K562 (cell line): Measurements from ENCODE around the gene ITGA7. TPM values are rescaled to one million over a fixed set of nuclear protein-coding genes. Genes with fewer than 3 reads are reported as not detected.

Experiments
- BCOR ChIP-seq: fragments of 450-650 bp; IDR thresholded peaks from 2 replicates; pipeline ENCODE4 v1.6.1; 2016
- EP400 ChIP-seq: fragments of 450-650 bp; IDR thresholded peaks from 2 replicates; pipeline ENCODE4 v1.6.1; 2017; ENCODE audit warnings: antibody characterized with exemption, mild to moderate bottlenecking, moderate library complexity
- FOXJ2 ChIP-seq: fragments of 200-800 bp; sonication (Bioruptor generic); IDR thresholded peaks from 2 replicates; pipeline ENCODE4 v1.6.1; 2016; ENCODE audit warnings: missing genetic modification characterization, missing compliant biosample characterization
- HNRNPH1 ChIP-seq: fragments of 200-400 bp; formaldehyde crosslinking; optimal IDR thresholded peaks from 2 replicates; pipeline ENCODE3; 2017; ENCODE audit warnings: low read depth, mild to moderate bottlenecking, low read length, moderate library complexity
- KLF6 ChIP-seq: fragments of 250-450 bp; sonication (Bioruptor Pico); IDR thresholded peaks from 2 replicates; pipeline ENCODE4 v1.4.0; 2020; ENCODE audit warnings: mild to moderate bottlenecking, moderate library complexity, borderline replicate concordance
- PHB ChIP-seq: fragments of 250-450 bp; sonication (Bioruptor Pico); IDR thresholded peaks from 2 replicates; pipeline ENCODE4 v1.5.0; 2021
- PKNOX1 ChIP-seq: fragments of 450-650 bp; IDR thresholded peaks from 2 replicates; pipeline ENCODE4 v1.6.1; 2016
- RAD21 ChIP-seq, 2 experiments: fragments of 250-450 bp in 1 of 2; fragments of 450-650 bp in 1 of 2; sonication (Bioruptor Pico) in 1 of 2; formaldehyde crosslinking in 1 of 2; IDR thresholded peaks in 1 of 2; conservative IDR thresholded peaks in 1 of 2; 2 replicates each; pipeline versions ENCODE4 v1.4.0 to v1.8.0; 2020 to 2022; ENCODE audit warnings: mild to moderate bottlenecking in 2 of 2, moderate library complexity in 1 of 2
- RAD51 ChIP-seq: fragments of 450-650 bp; IDR thresholded peaks from 2 replicates; pipeline ENCODE4 v1.7.1; 2016; ENCODE audit warnings: low read depth, mild to moderate bottlenecking, borderline replicate concordance
- RFX1 ChIP-seq: fragments of 450-650 bp; IDR thresholded peaks from 2 replicates; pipeline ENCODE4 v1.6.1; 2016; ENCODE audit warnings: mild to moderate bottlenecking, moderate library complexity
- RNF219 ChIP-seq: fragments of 250-450 bp; sonication (Bioruptor Pico); IDR thresholded peaks from 2 replicates; pipeline ENCODE4 v1.5.0; 2022; ENCODE audit warnings: mild to moderate bottlenecking
- SREBF2 ChIP-seq: sonication (generic); formaldehyde crosslinking; IDR thresholded peaks from 2 replicates; pipeline ENCODE4 v1.4.0; 2020; ENCODE audit warnings: mild to moderate bottlenecking, missing genetic modification reagents
- TARDBP ChIP-seq: fragments of 450-650 bp; IDR thresholded peaks from 2 replicates; pipeline ENCODE4 v1.6.1; 2016
- TOE1 ChIP-seq, 2 experiments: fragments of 450-650 bp in 1 of 2; sonication (generic) in 1 of 2; formaldehyde crosslinking in 1 of 2; IDR thresholded peaks; 2 replicates each; pipeline versions ENCODE4 v1.7.1 to v1.8.0; 2016 to 2022; ENCODE audit warnings: borderline replicate concordance in 2 of 2, mild to moderate bottlenecking in 2 of 2, antibody characterized with exemption in 1 of 2, inconsistent platforms in 1 of 2, low read depth in 1 of 2, missing genetic modification reagents in 1 of 2, moderate library complexity in 1 of 2
- ZBTB49 ChIP-seq: sonication (generic); formaldehyde crosslinking; IDR thresholded peaks from 2 replicates; pipeline ENCODE4 v1.8.0; 2022; ENCODE audit warnings: missing genetic modification reagents, mild to moderate bottlenecking, borderline replicate concordance
- ZNF324 ChIP-seq: fragments of 250-450 bp; sonication (Bioruptor Pico); IDR thresholded peaks from 2 replicates; pipeline ENCODE4 v1.4.0; 2020; ENCODE audit warnings: mild to moderate bottlenecking
- polyA plus RNA-seq, 8 experiments: library from polyadenylated mRNA; depleted of rRNA in 4 of 8; stranded (reverse) in 5 of 8; unstranded in 3 of 8; fragments of >200 nt; fragmentation: Nextera tagmentation in 2 of 8; fragmentation: Illumina TruSeq in 1 of 8; extraction: Ambion mirVana in 2 of 8; extraction: Trizol in 1 of 8; gene quantifications; 2 replicates each; pipeline versions ENCODE4 v1.2.1 to v1.2.3, GENCODE V29; 2011 to 2014; ENCODE audit warnings: inconsistent platforms in 1 of 8, missing spikeins in 1 of 8
- total RNA-seq, 7 experiments: library from RNA; depleted of rRNA in 6 of 7; stranded (reverse); fragments of >200 nt in 6 of 7; fragmentation: Illumina TruSeq in 2 of 7; extraction: Trizol in 2 of 7; gene quantifications; 2 replicates each; pipeline versions ENCODE4 v1.2.1 to v1.2.3, GENCODE V29; 2011 to 2021; ENCODE audit warnings: low replicate concordance in 1 of 7
- TF ChIP-seq, protein P1 (sequence below): sonication (generic); formaldehyde crosslinking; IDR thresholded peaks from 2 replicates; pipeline ENCODE4 v1.8.0; 2022; ENCODE audit warnings: mild to moderate bottlenecking, missing genetic modification reagents
- TF ChIP-seq, protein P2 (sequence below): fragments of 250-450 bp; sonication (Bioruptor Pico); IDR thresholded peaks from 2 replicates; pipeline ENCODE4 v1.8.0; 2022; ENCODE audit warnings: inconsistent platforms

The ITGA7 gene
- total and polyA plus RNA-seq, 9 of the 15 experiments (the other 6 are each of a cell fraction or from before 2014, with no cell fraction given), result 0.11 to 2.3 (median 0.56) TPM; not detected in 1

- peak; percentile 83 for TF ChIP-seq EP400
- TF ChIP-seq, protein P1, sequence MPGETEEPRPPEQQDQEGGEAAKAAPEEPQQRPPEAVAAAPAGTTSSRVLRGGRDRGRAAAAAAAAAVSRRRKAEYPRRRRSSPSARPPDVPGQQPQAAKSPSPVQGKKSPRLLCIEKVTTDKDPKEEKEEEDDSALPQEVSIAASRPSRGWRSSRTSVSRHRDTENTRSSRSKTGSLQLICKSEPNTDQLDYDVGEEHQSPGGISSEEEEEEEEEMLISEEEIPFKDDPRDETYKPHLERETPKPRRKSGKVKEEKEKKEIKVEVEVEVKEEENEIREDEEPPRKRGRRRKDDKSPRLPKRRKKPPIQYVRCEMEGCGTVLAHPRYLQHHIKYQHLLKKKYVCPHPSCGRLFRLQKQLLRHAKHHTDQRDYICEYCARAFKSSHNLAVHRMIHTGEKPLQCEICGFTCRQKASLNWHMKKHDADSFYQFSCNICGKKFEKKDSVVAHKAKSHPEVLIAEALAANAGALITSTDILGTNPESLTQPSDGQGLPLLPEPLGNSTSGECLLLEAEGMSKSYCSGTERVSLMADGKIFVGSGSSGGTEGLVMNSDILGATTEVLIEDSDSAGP (CRISPR knock-in tag), result no peak
- TF ChIP-seq RNF219 (CRISPR knock-in tag), result no peak
- TF ChIP-seq PKNOX1, result peak; percentile 28; the same call in 1 of the 2 replicates
- 0 out of 2 replicates have a peak, but pooled peaks have one; percentile 19 for TF ChIP-seq KLF6 (CRISPR knock-in tag)
- TF ChIP-seq FOXJ2 (tag), result no peak
- no peak for TF ChIP-seq RAD21 (CRISPR knock-in tag; conservative IDR thresholded peaks at IDR 0.05 in 1 of 2, IDR thresholded peaks at IDR 0.05 in 1 of 2)
- peak; percentile 79 for TF ChIP-seq RFX1
- no peak for TF ChIP-seq TARDBP
- TF ChIP-seq ZNF324 (CRISPR knock-in tag), result no peak
- peak; percentile 100 for TF ChIP-seq RAD51
- no peak for TF ChIP-seq ZBTB49 (CRISPR knock-in tag)
- no peak for TF ChIP-seq PHB (CRISPR knock-in tag)
- peak; percentile 100 for TF ChIP-seq TOE1 (IDR thresholded peaks at IDR 0.05; ENCODE audit: borderline replicate concordance)
- TF ChIP-seq TOE1 (CRISPR knock-in tag; IDR thresholded peaks at IDR 0.05; ENCODE audit: borderline replicate concordance, low read depth), result no peak
- TF ChIP-seq HNRNPH1, result no peak
- TF ChIP-seq, protein P2, sequence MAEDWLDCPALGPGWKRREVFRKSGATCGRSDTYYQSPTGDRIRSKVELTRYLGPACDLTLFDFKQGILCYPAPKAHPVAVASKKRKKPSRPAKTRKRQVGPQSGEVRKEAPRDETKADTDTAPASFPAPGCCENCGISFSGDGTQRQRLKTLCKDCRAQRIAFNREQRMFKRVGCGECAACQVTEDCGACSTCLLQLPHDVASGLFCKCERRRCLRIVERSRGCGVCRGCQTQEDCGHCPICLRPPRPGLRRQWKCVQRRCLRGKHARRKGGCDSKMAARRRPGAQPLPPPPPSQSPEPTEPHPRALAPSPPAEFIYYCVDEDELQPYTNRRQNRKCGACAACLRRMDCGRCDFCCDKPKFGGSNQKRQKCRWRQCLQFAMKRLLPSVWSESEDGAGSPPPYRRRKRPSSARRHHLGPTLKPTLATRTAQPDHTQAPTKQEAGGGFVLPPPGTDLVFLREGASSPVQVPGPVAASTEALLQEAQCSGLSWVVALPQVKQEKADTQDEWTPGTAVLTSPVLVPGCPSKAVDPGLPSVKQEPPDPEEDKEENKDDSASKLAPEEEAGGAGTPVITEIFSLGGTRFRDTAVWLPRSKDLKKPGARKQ (CRISPR knock-in tag), result no peak
- TF ChIP-seq SREBF2 (CRISPR knock-in tag), result no peak
- TF ChIP-seq BCOR, result 0 out of 2 replicates have a peak, but pooled peaks have one; percentile 21
Observed at GRCh38 chr12:55715833-55716581, 8.3 kb upstream of the ITGA7 start, which contains the start of gene BLOC1S1 (continued).
